H1 (cell line): ENCODE data around the gene NTN1. TPM values are rescaled to one million over a fixed set of nuclear protein-coding genes. Genes with fewer than 3 reads are reported as not detected.

Experiments
- CHD1 ChIP-seq: IDR thresholded peaks from 2 replicates; pipeline ENCODE4 v1.6.1; 2012; ENCODE audit warnings: low read depth, low read length, improper control_type of control experiment
- CHD7 ChIP-seq: fragments of 300-600 bp; sonication (generic); IDR thresholded peaks from 2 replicates; pipeline ENCODE4 v1.7.1; 2012; ENCODE audit warnings: low read length, moderate library complexity, mild to moderate bottlenecking, inconsistent platforms; ENCODE audit not compliant: insufficient replicate concordance
- RAD21 ChIP-seq, 2 experiments: IDR thresholded peaks in 1 of 2; conservative IDR thresholded peaks in 1 of 2; 2 replicates each; pipeline ENCODE4 v1.6.1; 2011; ENCODE audit warnings: low read depth in 2 of 2, low read length in 2 of 2, improper control_type of control experiment in 1 of 2, inconsistent platforms in 1 of 2, mild to moderate bottlenecking in 1 of 2, moderate library complexity in 1 of 2
- SIRT6 ChIP-seq: IDR thresholded peaks from one replicate; pipeline ENCODE4 v1.7.1; 2012; ENCODE audit warnings: low read length, inconsistent platforms
- polyA plus RNA-seq, 7 experiments: library from polyadenylated mRNA; depleted of rRNA in 3 of 7; stranded (reverse) in 5 of 7; unstranded in 2 of 7; fragments of >200 nt in 5 of 7; fragments of 200-250 nt in 2 of 7; gene quantifications; 1 replicate in 5 of 7; 2 replicates in 1 of 7; 4 replicates in 1 of 7; pipeline versions ENCODE4 v1.2.1 to v1.2.3, GENCODE V29; 2011 to 2013; ENCODE audit warnings: missing spikeins in 2 of 7, mixed read lengths in 2 of 7
- total RNA-seq: library from RNA; stranded (reverse); fragmentation: NEBNext Ultra II Directional; extraction: Animal tissue kit (Norgen Biotek cat#: 25700); gene quantifications from 2 replicates; pipeline ENCODE4 v1.2.1, GENCODE V29; 2021
- TF ChIP-seq, protein P1 (sequence below): IDR thresholded peaks from 2 replicates; pipeline ENCODE4 v1.6.1; 2012; ENCODE audit warnings: inconsistent platforms

The NTN1 gene
- total and polyA plus RNA-seq, 2 of the 8 experiments (the other 6 are each of a cell fraction or from before 2014, with no cell fraction given) = 2.0 to 2.3 TPM

DNA sequence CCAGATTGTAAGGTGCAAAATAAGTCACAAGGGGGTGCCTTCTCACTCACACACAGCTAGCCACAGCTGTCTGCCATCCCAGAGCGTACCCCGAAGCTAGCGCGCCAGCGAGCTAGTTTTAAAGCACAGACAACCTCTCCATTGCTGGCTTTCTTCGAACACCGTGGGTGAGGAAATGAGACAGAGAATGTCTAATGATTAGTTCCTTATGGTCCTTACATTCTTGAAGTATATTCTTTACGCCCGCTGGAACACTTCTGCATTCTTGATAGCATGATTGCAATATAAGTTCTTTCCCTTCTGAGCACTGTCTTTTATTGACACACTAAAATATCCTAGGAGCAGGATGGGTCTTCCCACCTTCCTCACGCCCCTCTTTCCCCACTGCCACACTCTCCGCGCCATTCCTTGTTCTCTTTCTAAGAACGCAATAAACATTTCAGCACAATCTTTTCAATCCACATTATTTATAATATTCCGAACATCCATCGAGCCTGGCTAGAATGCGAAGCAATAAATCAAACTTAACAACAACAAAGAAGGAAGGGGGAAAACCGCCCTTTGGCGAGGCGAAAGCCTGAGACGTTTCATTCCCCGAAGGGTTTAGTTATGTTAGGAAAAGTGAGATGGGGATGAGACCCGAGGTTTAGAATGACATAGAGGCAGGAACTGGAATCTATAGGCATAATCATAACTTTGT lies 251.3 kb downstream of the NTN1 start (continued):
- no peak for TF ChIP-seq CHD7
- TF ChIP-seq SIRT6 = no peak
- TF ChIP-seq RAD21 (IDR thresholded peaks at IDR 0.05 in 1 of 2, conservative IDR thresholded peaks at IDR 0.05 in 1 of 2; ENCODE audit: low read depth in 2 of 2, low read length in 2 of 2) = peak; percentile 7 to 44; a peak in 2 of 4 replicates
- TF ChIP-seq CHD1 = no peak
- TF ChIP-seq, protein P1, sequence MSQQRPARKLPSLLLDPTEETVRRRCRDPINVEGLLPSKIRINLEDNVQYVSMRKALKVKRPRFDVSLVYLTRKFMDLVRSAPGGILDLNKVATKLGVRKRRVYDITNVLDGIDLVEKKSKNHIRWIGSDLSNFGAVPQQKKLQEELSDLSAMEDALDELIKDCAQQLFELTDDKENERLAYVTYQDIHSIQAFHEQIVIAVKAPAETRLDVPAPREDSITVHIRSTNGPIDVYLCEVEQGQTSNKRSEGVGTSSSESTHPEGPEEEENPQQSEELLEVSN = no peak
